GM12873 (cell line): ENCODE data around the gene IL1F10.

Experiments
- CTCF ChIP-seq: IDR thresholded peaks from 2 replicates; pipeline ENCODE4 v1.5.1; 2012; ENCODE audit warnings: low read depth, mild to moderate bottlenecking, moderate library complexity, low read length, control low read depth; ENCODE audit not compliant: insufficient read depth; ENCODE audit errors: missing control alignments

IL1F10 gene

GRCh38 chr2:113105047-113105785 is 37.4 kb downstream of the IL1F10 start:
- TF ChIP-seq CTCF, result no peak

GRCh38 chr2:113111121-113111520 is 43.4 kb downstream of the IL1F10 start:
- no peak for TF ChIP-seq CTCF

- no peak for TF ChIP-seq CTCF
These were observed 44.1 kb downstream of the IL1F10 start for GRCh38 chr2:113111823-113112287.

GRCh38 chr2:113112441-113112840 is 44.7 kb downstream of the IL1F10 start:
- no peak for TF ChIP-seq CTCF

- no peak for TF ChIP-seq CTCF
These were observed 45.1 kb downstream of the IL1F10 start for GRCh38 chr2:113112871-113113270.

- TF ChIP-seq CTCF, result no peak
These were observed 46.0 kb downstream of the IL1F10 start for GRCh38 chr2:113113807-113114206.

- no peak for TF ChIP-seq CTCF
These were observed 46.6 kb downstream of the IL1F10 start for GRCh38 chr2:113114224-113114945.
